Testis (tissue), 2 donors: ENCODE results near the gene YPEL3.

Experiments
- CTCF ChIP-seq, 3 experiments: fragments of 450-650 bp in 2 of 3; fragments of 200-600 bp in 1 of 3; sonication (generic) in 1 of 3; IDR thresholded peaks; one replicate each; pipeline ENCODE4 v1.5.1; 2016 to 2019; ENCODE audit warnings: antibody characterized with exemption in 3 of 3, mild to moderate bottlenecking in 2 of 3, moderate library complexity in 1 of 3
- POLR2A ChIP-seq: fragments of 450-650 bp; IDR thresholded peaks from one replicate; pipeline ENCODE4 v1.6.1; 2017; ENCODE audit warnings: antibody characterized with exemption, mild to moderate bottlenecking, moderate library complexity

GRCh38 chr16:30046178-30046577 is 49.8 kb downstream of the YPEL3 start:
- TF ChIP-seq CTCF (IDR thresholded peaks at IDR 0.05) (no peak), POLR2A (no peak)
